GM23248 (cell line): Measurements from ENCODE around the gene MATN3. TPM values are rescaled to one million over a fixed set of nuclear protein-coding genes. Genes with fewer than 3 reads are reported as not detected.

Experiments
- DNase-seq: peaks from one replicate; pipeline ENCODE4 v3.0.0-alpha.2; 2015
- H2AFZ ChIP-seq: fragments of 200-600 bp; sonication (generic); 2 replicates; pipeline ENCODE4 v1.6.1; 2016; ENCODE audit warnings: antibody characterized with exemption
- H3F3A ChIP-seq: fragments of 200-600 bp; sonication (generic); 2 replicates; pipeline ENCODE4 v1.6.1; 2016; ENCODE audit warnings: mild to moderate bottlenecking, antibody characterized with exemption, mixed run types; ENCODE audit not compliant: insufficient read depth
- H3K27ac ChIP-seq: fragments of 200-600 bp; sonication (generic); 2 replicates; pipeline ENCODE4 v1.5.1; 2016; ENCODE audit warnings: mild to moderate bottlenecking
- H3K27me3 ChIP-seq: fragments of 200-600 bp; sonication (generic); replicated peaks from 2 replicates; pipeline ENCODE4 v1.6.1; 2016; ENCODE audit warnings: mild to moderate bottlenecking; ENCODE audit not compliant: insufficient read depth
- H3K36me3 ChIP-seq: fragments of 200-600 bp; sonication (generic); 2 replicates; pipeline ENCODE4 v1.6.1; 2016; ENCODE audit warnings: low read depth, mild to moderate bottlenecking
- H3K4me1 ChIP-seq: fragments of 200-600 bp; sonication (generic); 2 replicates; pipeline ENCODE4 v1.6.1; 2016; ENCODE audit warnings: mild to moderate bottlenecking; ENCODE audit not compliant: insufficient read depth
- H3K4me2 ChIP-seq: fragments of 200-600 bp; sonication (generic); one replicate; pipeline ENCODE4 v1.6.1; 2016; ENCODE audit warnings: mild to moderate bottlenecking; ENCODE audit not compliant: unreplicated experiment
- H3K4me3 ChIP-seq: fragments of 200-600 bp; sonication (generic); 2 replicates; pipeline ENCODE4 v1.5.1; 2016; ENCODE audit warnings: mild to moderate bottlenecking
- H3K79me2 ChIP-seq: fragments of 200-600 bp; sonication (generic); 2 replicates; pipeline ENCODE4 v1.6.1; 2016; ENCODE audit warnings: mild to moderate bottlenecking; ENCODE audit not compliant: insufficient read depth
- H3K9ac ChIP-seq: fragments of 200-600 bp; sonication (generic); 2 replicates; pipeline ENCODE4 v1.6.1; 2016; ENCODE audit warnings: mild to moderate bottlenecking
- H3K9me2 ChIP-seq: fragments of 200-600 bp; sonication (generic); 2 replicates; pipeline ENCODE4 v1.6.1; 2016; ENCODE audit warnings: mixed run types, mild to moderate bottlenecking, moderate library complexity; ENCODE audit not compliant: insufficient read depth
- H3K9me3 ChIP-seq: fragments of 200-600 bp; sonication (generic); one replicate; pipeline ENCODE4 v1.6.1; 2017; ENCODE audit warnings: low read depth
- H4K20me1 ChIP-seq: fragments of 200-600 bp; sonication (generic); 2 replicates; pipeline ENCODE4 v1.6.0; 2016; ENCODE audit not compliant: insufficient read depth
- EZH2 ChIP-seq: fragments of 200-600 bp; sonication (generic); IDR thresholded peaks from 2 replicates; pipeline ENCODE4 v1.6.1; 2018; ENCODE audit warnings: antibody characterized with exemption, mild to moderate bottlenecking; ENCODE audit not compliant: insufficient read depth, poor library complexity, severe bottlenecking
- EZH2phosphoT487 ChIP-seq: fragments of 200-600 bp; sonication (generic); IDR thresholded peaks from 2 replicates; pipeline ENCODE4 v1.6.1; 2018; ENCODE audit warnings: antibody characterized with exemption, moderate library complexity, mild to moderate bottlenecking, low read depth; ENCODE audit not compliant: insufficient read depth
- WGBS, 2 experiments: methylation state at CpG; one replicate each; pipeline ENCODE4 v1.1.6; 2015 to 2017; ENCODE audit warnings: low lambda C conversion rate in 2 of 2, low coverage in 1 of 2; ENCODE audit errors: missing lambda C conversion rate in 2 of 2; 5-methylcytosine and 5-hydroxymethylcytosine counted together
- in situ Hi-C: fragments of 300-500 bp; cut with MboI; formaldehyde crosslinking; loops from 2 replicates; pipeline ENCODE4 v1.15.0; 2020
- polyA plus RNA-seq: library from polyadenylated mRNA; unstranded; fragments of >200 nt; fragmentation: Nextera tagmentation; extraction: Ambion mirVana; gene quantifications from 2 replicates; pipeline ENCODE4 v1.2.1, GENCODE V29; 2016
- total RNA-seq: library from RNA; depleted of rRNA; stranded (reverse); fragments of >200 nt; shearing (Covaris generic); gene quantifications from 2 replicates; pipeline ENCODE4 v1.2.3, GENCODE V29; 2014

MATN3 gene
- total and polyA plus RNA-seq, 2 experiments from 2014 or later: 0.54 to 2.0 TPM

DNA sequence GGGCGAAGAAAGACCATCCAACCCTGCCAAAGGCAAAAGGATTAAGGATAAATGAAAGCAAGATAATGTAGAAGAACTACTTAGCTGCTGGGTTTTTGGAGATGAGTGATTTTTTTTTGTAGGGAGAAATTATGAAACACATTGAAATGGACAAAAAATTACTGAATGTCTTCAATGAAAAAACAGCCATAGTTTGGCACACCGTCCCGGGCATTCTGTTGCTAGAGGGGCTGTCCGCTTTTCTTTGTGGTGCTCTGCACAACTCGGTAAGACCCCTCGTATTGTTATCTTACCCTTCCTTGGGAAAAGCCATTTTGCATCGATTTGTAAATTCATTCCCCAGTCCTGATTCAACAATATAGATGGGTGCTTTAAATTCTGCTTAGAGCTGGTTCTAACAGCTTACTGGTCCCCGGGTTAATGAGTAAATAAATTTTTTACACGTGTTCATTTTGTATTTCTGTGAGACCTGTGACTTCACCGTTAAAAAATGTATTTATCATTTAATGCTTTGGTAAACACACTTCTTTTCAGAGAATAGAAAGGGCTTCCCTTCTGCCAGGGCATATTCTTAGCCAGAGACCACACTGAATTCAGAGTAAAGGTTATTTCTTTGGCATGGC is 39.9 kb upstream of the MATN3 start:
- 1 to 2% methylated on average over 10 of the region's 10 CpGs for WGBS, 2 experiments

GRCh38 chr2:20051532-20052228 is 39.2 kb upstream of the MATN3 start, which contains the start of gene LAPTM4A:
Gene LAPTM4A, minus strand, starts transcription at chr2:20051628. Its CDS starts 108 bp downstream, at chr2:20051520.
- Histone ChIP-seq H3K9me2 (no peaks in the 10 kb centered on the region), H3K79me2 (peaks cover 46% of the 10 kb centered on the region), H3K9ac (peak within 1 kb of the TSS; percentile 100), H3K36me3 (no peaks in the 10 kb centered on the region), H2AFZ (peak within 1 kb of the TSS; percentile 75), H3F3A (peaks cover 48% of the 10 kb centered on the region), H3K27ac (peak within 1 kb of the TSS; percentile 100), H3K4me2 (peak within 1 kb of the TSS; percentile 98), H3K4me1 (peaks cover 27% of the 10 kb centered on the region; the same call in 1 of the 2 replicates), H4K20me1 (peaks cover 13% of the 10 kb centered on the region; the same call in 1 of the 2 replicates), H3K27me3 (no peaks in the 10 kb centered on the region), H3K4me3 (peak within 1 kb of the TSS; percentile 97), H3K9me3 (no peaks in the 10 kb centered on the region)
- WGBS, 2 experiments: 0% methylated on average over 42 to 45 of the region's 45 CpGs
- peak; percentile 100 for DNase-seq
- in situ Hi-C loops: no loop called here
- no peak for TF ChIP-seq EZH2
- no peak for TF ChIP-seq EZH2phosphoT487

More for the DNA sequence above, 39.9 kb upstream of the MATN3 start:
- Histone ChIP-seq H3K27ac (peak overlapping the region; percentile 100), H3K27me3 (no peaks in the 10 kb centered on the region), H3K36me3 (no peaks in the 10 kb centered on the region), H2AFZ (peak overlapping the region; percentile 75), H3K79me2 (peaks cover 41% of the 10 kb centered on the region), H3K4me2 (peak overlapping the region; percentile 97), H3K4me1 (peaks cover 27% of the 10 kb centered on the region; the same call in 1 of the 2 replicates), H4K20me1 (peaks cover 13% of the 10 kb centered on the region; the same call in 1 of the 2 replicates), H3K9me3 (no peaks in the 10 kb centered on the region), H3K9me2 (no peaks in the 10 kb centered on the region), H3K4me3 (peak overlapping the region; percentile 97), H3K9ac (peak overlapping the region; percentile 100), H3F3A (peaks cover 48% of the 10 kb centered on the region)
- in situ Hi-C loops: no loop called here
- TF ChIP-seq EZH2: no peak
- TF ChIP-seq EZH2phosphoT487: no peak
- DNase-seq: peak; percentile 70

DNA sequence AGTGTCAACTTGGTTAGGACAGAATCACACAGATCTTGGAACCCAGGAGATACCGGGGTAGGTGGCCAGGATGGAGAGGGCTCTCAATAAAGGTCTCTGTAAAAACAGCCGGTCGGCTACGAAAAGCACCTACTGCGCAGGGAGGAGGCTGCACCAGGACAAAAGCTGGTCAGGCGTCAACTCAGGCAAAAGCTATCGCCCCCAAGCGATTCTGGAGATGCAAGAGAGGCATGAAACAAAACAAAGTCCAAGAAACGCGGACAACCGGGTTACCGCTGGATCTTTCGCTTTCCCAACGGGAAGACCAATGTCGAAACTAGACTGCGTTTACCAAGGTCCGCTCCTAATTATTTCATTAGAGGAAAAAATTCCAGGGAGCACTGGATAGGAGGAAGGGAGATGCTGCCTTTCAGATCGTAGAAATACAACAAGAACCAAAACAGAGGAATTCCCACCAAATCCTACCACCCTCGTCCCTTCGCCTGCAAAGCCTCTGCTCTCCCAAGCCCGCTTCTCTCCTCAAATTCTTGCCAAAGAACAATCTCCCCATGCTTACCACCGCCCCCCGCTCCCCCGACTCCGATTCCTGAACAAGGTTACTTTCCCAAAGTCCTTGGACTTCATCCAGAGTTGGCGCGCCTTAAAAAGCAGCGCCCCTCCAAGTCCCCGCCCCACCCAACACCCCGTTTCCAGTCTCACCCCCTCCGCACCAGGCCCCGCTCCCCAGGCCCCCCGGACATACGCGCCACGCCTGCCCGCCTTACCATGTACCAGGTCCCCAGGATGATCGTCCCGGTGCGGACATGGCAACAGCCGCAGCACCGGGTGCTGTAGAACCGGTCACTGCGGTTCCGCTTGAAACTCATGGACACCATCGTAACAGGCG is 38.4 kb upstream of the MATN3 start:
- Histone ChIP-seq H4K20me1 (peaks cover 13% of the 10 kb centered on the region; the same call in 1 of the 2 replicates), H2AFZ (peak overlapping the region; percentile 16; the same call in 1 of the 2 replicates), H3K4me1 (peaks cover 27% of the 10 kb centered on the region; the same call in 1 of the 2 replicates), H3K27ac (peak overlapping the region; percentile 100), H3F3A (peaks cover 48% of the 10 kb centered on the region), H3K36me3 (no peaks in the 10 kb centered on the region), H3K4me3 (peak overlapping the region; percentile 97), H3K79me2 (peaks cover 54% of the 10 kb centered on the region), H3K9me2 (no peaks in the 10 kb centered on the region), H3K9me3 (no peaks in the 10 kb centered on the region), H3K27me3 (no peaks in the 10 kb centered on the region), H3K9ac (peak overlapping the region; percentile 100), H3K4me2 (peak overlapping the region; percentile 98)
- WGBS, 2 experiments: 0 to 1% methylated on average over 41 to 47 of the region's 47 CpGs
- in situ Hi-C loops: no loop called here
- peak; percentile 81 for DNase-seq
- TF ChIP-seq EZH2phosphoT487 (no peak), EZH2 (no peak)

DNA sequence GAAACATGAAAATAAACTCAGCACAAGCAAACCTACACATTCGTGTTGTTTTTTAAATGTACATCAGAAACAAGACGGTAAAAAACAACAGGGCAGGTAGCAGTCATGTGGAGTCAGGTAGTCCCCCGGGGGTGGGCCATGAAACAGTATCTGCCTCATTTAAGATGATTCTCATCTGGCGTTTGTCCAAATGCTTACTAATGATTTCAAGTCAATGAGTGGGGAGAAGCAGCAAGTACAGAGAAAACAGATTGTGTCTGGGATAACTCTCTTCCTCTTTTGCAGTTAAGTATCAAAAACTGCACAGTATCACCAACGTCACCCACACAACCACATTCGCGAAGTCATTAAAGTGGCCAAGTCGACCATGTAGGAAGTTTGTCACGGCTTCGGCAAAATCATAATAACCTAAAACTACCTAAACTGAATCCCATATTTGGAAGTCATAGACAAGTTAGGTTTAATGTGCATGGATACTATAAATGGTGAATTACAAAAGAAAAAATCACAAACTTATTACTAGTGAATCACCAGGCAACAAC is 37.7 kb upstream of the MATN3 start:
- Histone ChIP-seq H3K27ac (peak overlapping the region; percentile 100), H3F3A (peaks cover 48% of the 10 kb centered on the region), H3K79me2 (peaks cover 61% of the 10 kb centered on the region), H3K9me2 (no peaks in the 10 kb centered on the region), H3K4me3 (peak overlapping the region; percentile 97), H3K4me1 (peaks cover 27% of the 10 kb centered on the region), H3K9ac (peak overlapping the region; percentile 100), H3K9me3 (no peaks in the 10 kb centered on the region), H3K36me3 (no peaks in the 10 kb centered on the region), H2AFZ (no peak overlapping the region), H3K27me3 (no peaks in the 10 kb centered on the region), H3K4me2 (peak overlapping the region; percentile 98), H4K20me1 (peaks cover 20% of the 10 kb centered on the region; the same call in 1 of the 2 replicates)
- DNase-seq: peak; percentile 86
- TF ChIP-seq EZH2: no peak
- no peak for TF ChIP-seq EZH2phosphoT487
- WGBS, 2 experiments: 0% methylated on average over 10 of the region's 10 CpGs
- in situ Hi-C loops: no loop called here
